ENCODE results near the gene ICE2. TPM values are rescaled to one million over a fixed set of nuclear protein-coding genes. Genes with fewer than 3 reads are reported as not detected.

ICE2 gene
- total RNA-seq, 1 donor from 2014 or later: 41.8 TPM

GRCh38 chr15:60373327-60373726, 105.6 kb downstream of the ICE2 start:
- DNase-seq (ENCODE audit: extremely low read depth, low read depth, low spot score): no peak

- no peak for DNase-seq (ENCODE audit: extremely low read depth, low read depth, low spot score)
Observed at GRCh38 chr15:60372756-60373155, 106.2 kb downstream of the ICE2 start.

- DNase-seq (ENCODE audit: extremely low read depth, low read depth, low spot score): no peak
Observed at GRCh38 chr15:60372227-60372626, 106.7 kb downstream of the ICE2 start.

GRCh38 chr15:60371175-60372051, 107.5 kb downstream of the ICE2 start:
- DNase-seq (ENCODE audit: extremely low read depth, low read depth, low spot score): peak; percentile 97

- DNase-seq (ENCODE audit: extremely low read depth, low read depth, low spot score): no peak
Observed at GRCh38 chr15:60370869-60371136, 108.1 kb downstream of the ICE2 start.

- peak; percentile 99 for DNase-seq (ENCODE audit: extremely low read depth, low read depth, low spot score)
Observed at GRCh38 chr15:60370105-60370868, 108.7 kb downstream of the ICE2 start.

- no peak for DNase-seq (ENCODE audit: extremely low read depth, low read depth, low spot score)
Observed at GRCh38 chr15:60369696-60370095, 109.2 kb downstream of the ICE2 start.

Other genes with a start within 250 kb of the ICE2 start
- 3,047 and 4,630 TPM in 2 replicates for gene ANXA2, start 81.2 kb downstream of the ICE2 start, total RNA-seq